Trophoblast cell (in vitro differentiated cells and primary cell): ENCODE data around the gene FRY.

ENCODE experiments used
- DNase-seq, 2 donors: peaks; one replicate each; pipeline ENCODE4 v3.0.0-alpha.2; 2016
- H2AFZ ChIP-seq: 2 replicates; pipeline ENCODE4 v1.6.1; 2013; ENCODE audit warnings: low read length, moderate library complexity, mild to moderate bottlenecking; ENCODE audit not compliant: insufficient read depth, poor library complexity
- H2AK5ac ChIP-seq: 2 replicates; pipeline ENCODE4 v1.6.1; 2013; ENCODE audit warnings: mild to moderate bottlenecking, low read length
- H2BK120ac ChIP-seq: 2 replicates; pipeline ENCODE4 v1.6.1; 2013; ENCODE audit warnings: low read length, mild to moderate bottlenecking, moderate library complexity; ENCODE audit not compliant: insufficient read depth, poor library complexity
- H2BK12ac ChIP-seq: 2 replicates; pipeline ENCODE4 v1.6.1; 2013; ENCODE audit warnings: mild to moderate bottlenecking, low read length, moderate library complexity
- H2BK5ac ChIP-seq: 2 replicates; pipeline ENCODE4 v1.6.1; 2013; ENCODE audit warnings: low read length, low read depth, moderate library complexity, mild to moderate bottlenecking; ENCODE audit not compliant: poor library complexity
- H3K14ac ChIP-seq: 2 replicates; pipeline ENCODE4 v1.6.1; 2013; ENCODE audit warnings: mild to moderate bottlenecking, low read length
- H3K18ac ChIP-seq: 2 replicates; pipeline ENCODE4 v1.6.1; 2013; ENCODE audit warnings: mild to moderate bottlenecking, low read length
- H3K23ac ChIP-seq: 2 replicates; pipeline ENCODE4 v1.6.1; 2013; ENCODE audit warnings: low read length
- H3K27ac ChIP-seq: 2 replicates; pipeline ENCODE4 v1.5.1; 2013; ENCODE audit warnings: low read depth, mild to moderate bottlenecking, inconsistent platforms, low read length, moderate library complexity
- H3K27me3 ChIP-seq: 2 replicates; pipeline ENCODE4 v1.6.1; 2013; ENCODE audit warnings: inconsistent platforms, mild to moderate bottlenecking, low read length, moderate library complexity; ENCODE audit not compliant: insufficient read depth
- H3K36me3 ChIP-seq, 2 experiments: 1 replicate in 1 of 2; 2 replicates in 1 of 2; pipeline ENCODE4 v1.6.1; 2013; ENCODE audit warnings: low read length in 2 of 2, mild to moderate bottlenecking in 2 of 2, moderate library complexity in 1 of 2; ENCODE audit not compliant: insufficient read depth in 2 of 2, control insufficient read depth in 1 of 2
- H3K4ac ChIP-seq: 2 replicates; pipeline ENCODE4 v1.6.1; 2013; ENCODE audit warnings: low read depth, mild to moderate bottlenecking, low read length, moderate library complexity
- H3K4me1 ChIP-seq, 2 experiments: 1 replicate in 1 of 2; 2 replicates in 1 of 2; pipeline ENCODE4 v1.6.1; 2013; ENCODE audit warnings: low read length in 2 of 2, mild to moderate bottlenecking in 2 of 2, moderate library complexity in 1 of 2; ENCODE audit not compliant: insufficient read depth in 2 of 2, control insufficient read depth in 1 of 2
- H3K4me2 ChIP-seq: 2 replicates; pipeline ENCODE4 v1.6.1; 2013; ENCODE audit warnings: inconsistent platforms, mild to moderate bottlenecking, low read length, moderate library complexity
- H3K4me3 ChIP-seq: 2 replicates; pipeline ENCODE4 v1.5.1; 2013; ENCODE audit warnings: mild to moderate bottlenecking, low read depth, low read length, inconsistent platforms
- H3K79me1 ChIP-seq: one replicate; pipeline ENCODE4 v1.6.1; 2013; ENCODE audit warnings: low read length
- H3K79me2 ChIP-seq: 2 replicates; pipeline ENCODE4 v1.6.1; 2013; ENCODE audit warnings: low read length, mild to moderate bottlenecking; ENCODE audit not compliant: control insufficient read depth, insufficient read depth, poor library complexity
- H3K9ac ChIP-seq: 2 replicates; pipeline ENCODE4 v1.6.1; 2013; ENCODE audit warnings: mild to moderate bottlenecking, low read length
- H3K9me3 ChIP-seq: 2 replicates; pipeline ENCODE4 v1.6.1; 2013; ENCODE audit warnings: low read depth, mild to moderate bottlenecking, control low read depth, inconsistent platforms, low read length; ENCODE audit not compliant: insufficient read depth
- H4K12ac ChIP-seq: 2 replicates; pipeline ENCODE4 v1.6.1; 2013; ENCODE audit warnings: low read depth, mild to moderate bottlenecking, low read length, moderate library complexity
- H4K8ac ChIP-seq: 2 replicates; pipeline ENCODE4 v1.6.1; 2013; ENCODE audit warnings: low read depth, mild to moderate bottlenecking, low read length, moderate library complexity
- H4K91ac ChIP-seq: one replicate; pipeline ENCODE4 v1.6.1; 2013; ENCODE audit warnings: low read depth, mild to moderate bottlenecking, low read length, moderate library complexity
- WGBS: extraction: QIAGEN DNeasy Blood & Tissue Kit; methylation state at CpG from one replicate; pipeline ENCODE4 v1.1.7; 2013; ENCODE audit warnings: missing lambda C conversion rate; ENCODE audit not compliant: insufficient read length, insufficient coverage; ENCODE audit errors: extremely low coverage; 5-methylcytosine and 5-hydroxymethylcytosine counted together

Gene FRY

DNA sequence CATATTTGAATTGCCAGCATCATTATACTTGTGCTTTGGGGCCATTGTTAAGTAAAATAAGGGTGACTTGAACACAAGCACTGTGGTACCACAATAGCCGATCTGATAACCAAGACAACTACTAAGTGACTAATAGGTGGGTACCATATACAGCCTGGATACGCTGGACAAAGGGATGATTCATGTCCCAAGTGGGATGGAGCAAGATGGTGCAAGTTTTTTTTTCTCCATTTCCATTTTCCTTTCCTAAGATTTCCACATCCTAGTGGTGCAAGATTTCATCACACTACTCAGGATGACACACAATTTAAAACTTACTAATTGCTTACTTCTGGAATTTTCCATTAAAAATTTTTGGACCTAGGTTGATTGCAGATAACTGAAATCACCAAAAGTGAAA, 298.9 kb downstream of the FRY start:
- Histone ChIP-seq H4K12ac (no peak overlapping the region), H3K4me2 (no peak overlapping the region), H3K4me1 (no peaks in the 10 kb centered on the region), H3K4me3 (no peak overlapping the region), H3K18ac (no peak overlapping the region), H3K36me3 (peaks cover 2 to 7% of the 10 kb centered on the region in 2 experiments), H2AFZ (no peak overlapping the region), H3K27me3 (no peaks in the 10 kb centered on the region), H2AK5ac (no peak overlapping the region), H3K9ac (no peak overlapping the region), H2BK12ac (no peak overlapping the region), H4K91ac (no peak overlapping the region), H3K79me1 (no peaks in the 10 kb centered on the region), H3K23ac (no peak overlapping the region), H2BK5ac (no peak overlapping the region), H3K14ac (no peak overlapping the region), H3K79me2 (no peaks in the 10 kb centered on the region), H2BK120ac (no peak overlapping the region), H3K9me3 (no peaks in the 10 kb centered on the region), H4K8ac (no peak overlapping the region), H3K4ac (no peak overlapping the region), H3K27ac (no peak overlapping the region)
- peak; percentile 11 to 41 for DNase-seq
- WGBS = no CpG with 5 or more reads among the region's 2 CpGs

DNA sequence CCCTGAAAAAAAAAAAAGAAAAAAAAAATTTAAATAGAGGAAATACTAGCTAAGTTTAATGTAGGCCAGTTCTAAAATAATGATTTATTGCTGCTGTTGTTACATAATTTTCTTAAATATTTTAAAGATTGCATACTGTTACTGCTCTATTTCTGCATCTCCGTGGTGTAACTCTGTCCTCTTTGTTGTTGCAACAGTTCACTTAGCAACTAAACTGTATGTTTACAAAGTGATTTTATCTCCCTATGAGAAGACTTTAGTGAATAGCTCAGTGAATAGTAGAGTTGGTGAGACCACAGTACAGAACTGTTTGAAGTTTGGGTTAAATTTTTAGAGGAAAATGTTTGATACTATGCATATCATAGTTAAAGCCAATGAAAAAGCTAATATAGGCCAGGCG, 303.1 kb downstream of the FRY start:
- Histone ChIP-seq H3K4ac (no peak overlapping the region), H3K9me3 (no peaks in the 10 kb centered on the region), H3K27me3 (no peaks in the 10 kb centered on the region), H3K4me1 (no peaks in the 10 kb centered on the region), H3K4me2 (no peak overlapping the region), H3K27ac (no peak overlapping the region), H4K8ac (no peak overlapping the region), H2AK5ac (no peak overlapping the region), H3K4me3 (no peak overlapping the region), H4K12ac (no peak overlapping the region), H2BK120ac (no peak overlapping the region), H2BK12ac (no peak overlapping the region), H3K14ac (no peak overlapping the region), H4K91ac (no peak overlapping the region), H3K18ac (no peak overlapping the region), H3K79me1 (no peaks in the 10 kb centered on the region), H3K36me3 (peaks cover 4 to 5% of the 10 kb centered on the region in 2 experiments), H2AFZ (no peak overlapping the region), H3K9ac (no peak overlapping the region), H3K79me2 (no peaks in the 10 kb centered on the region), H2BK5ac (no peak overlapping the region), H3K23ac (no peak overlapping the region)
- no CpG with 5 or more reads among the region's 2 CpGs for WGBS
- peak in 1 of 2 donors; percentile 83 for DNase-seq

DNA sequence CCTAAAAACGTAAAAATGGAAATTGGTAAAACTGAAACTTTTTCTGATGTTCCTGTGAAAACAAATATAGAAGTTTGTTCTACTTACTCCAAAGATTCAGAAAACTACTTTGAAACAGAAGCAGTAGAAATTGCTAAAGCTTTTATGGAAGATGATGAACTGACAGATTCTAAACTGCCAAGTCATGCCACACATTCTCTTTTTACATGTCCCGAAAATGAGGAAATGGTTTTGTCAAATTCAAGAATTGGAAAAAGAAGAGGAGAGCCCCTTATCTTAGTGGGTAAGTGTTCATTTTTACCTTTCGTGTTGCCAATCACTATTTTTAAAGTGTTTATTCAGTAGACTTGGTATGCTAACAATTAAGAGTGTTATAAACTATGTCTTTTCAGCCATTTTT, 309.3 kb downstream of the FRY start:
- Histone ChIP-seq H3K4ac (no peak overlapping the region), H2AFZ (no peak overlapping the region), H3K4me1 (no peaks in the 10 kb centered on the region), H3K18ac (no peak overlapping the region), H2BK120ac (no peak overlapping the region), H3K23ac (no peak overlapping the region), H2AK5ac (no peak overlapping the region), H4K8ac (no peak overlapping the region), H2BK5ac (no peak overlapping the region), H3K9ac (no peak overlapping the region), H3K14ac (no peak overlapping the region), H3K36me3 (peaks cover 0 to under 1% of the 10 kb centered on the region in 2 experiments), H2BK12ac (no peak overlapping the region), H3K79me2 (no peaks in the 10 kb centered on the region), H3K4me3 (no peak overlapping the region), H4K12ac (no peak overlapping the region), H3K9me3 (no peaks in the 10 kb centered on the region), H4K91ac (no peak overlapping the region), H3K27me3 (no peaks in the 10 kb centered on the region), H3K4me2 (no peak overlapping the region), H3K79me1 (no peaks in the 10 kb centered on the region), H3K27ac (no peak overlapping the region)
- no CpG with 5 or more reads among the region's 3 CpGs for whole genome bisulfite sequencing
- no peak for DNase-seq

DNA sequence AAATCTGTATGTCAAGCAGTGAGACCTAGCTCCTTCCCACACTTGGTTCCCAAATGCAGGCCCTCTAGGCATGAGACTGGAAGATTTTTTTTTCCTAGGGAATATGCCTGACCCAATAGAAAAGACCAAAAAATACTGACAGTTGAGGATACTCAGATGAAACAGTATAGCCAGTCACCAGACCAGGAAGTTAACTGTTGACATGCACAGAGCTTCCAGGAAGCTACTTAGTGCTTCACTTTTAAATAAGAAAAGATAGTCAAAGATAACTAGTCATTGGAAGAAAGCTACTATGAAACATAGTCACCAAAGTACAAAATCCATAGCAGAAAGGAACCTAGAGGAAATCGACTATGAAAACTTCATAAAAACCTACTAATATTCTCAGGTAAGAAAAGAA, 316.1 kb downstream of the FRY start:
- H4K8ac ChIP-seq = no peak overlapping the region
- H3K9me3 ChIP-seq = no peaks in the 10 kb centered on the region
- DNase-seq = no peak
- no CpG with 5 or more reads among the region's 1 CpG for WGBS
- H2BK120ac ChIP-seq = no peak overlapping the region
- no peak overlapping the region for H3K9ac ChIP-seq
- H2BK12ac ChIP-seq = no peak overlapping the region
- H3K4me1 ChIP-seq = no peaks in the 10 kb centered on the region
- no peak overlapping the region for H2AK5ac ChIP-seq
- H2BK5ac ChIP-seq = no peak overlapping the region
- no peak overlapping the region for H3K18ac ChIP-seq
- H3K79me2 ChIP-seq = no peaks in the 10 kb centered on the region
- peaks cover 5 to 7% of the 10 kb centered on the region in 2 experiments for H3K36me3 ChIP-seq
- no peak overlapping the region for H2AFZ ChIP-seq
- H3K4me3 ChIP-seq = no peak overlapping the region
- H3K4ac ChIP-seq = no peak overlapping the region
- H3K14ac ChIP-seq = no peak overlapping the region
- no peaks in the 10 kb centered on the region for H3K27me3 ChIP-seq
- H4K91ac ChIP-seq = no peak overlapping the region
- H3K79me1 ChIP-seq = no peaks in the 10 kb centered on the region
- no peak overlapping the region for H3K23ac ChIP-seq
- no peak overlapping the region for H3K4me2 ChIP-seq
- H3K27ac ChIP-seq = no peak overlapping the region
- no peak overlapping the region for H4K12ac ChIP-seq
